Measurements from ENCODE around the gene GPC6. TPM values are rescaled to one million over a fixed set of nuclear protein-coding genes. Genes with fewer than 3 reads are reported as not detected.
"Not testable (repeated sequence)": the region's sequence is repeated elsewhere in the genome, so short reads cannot be mapped to it uniquely, and the experiment has no call there.

GPC6 gene
- total RNA-seq, 1 experiment from 2014 or later = not detected

DNA sequence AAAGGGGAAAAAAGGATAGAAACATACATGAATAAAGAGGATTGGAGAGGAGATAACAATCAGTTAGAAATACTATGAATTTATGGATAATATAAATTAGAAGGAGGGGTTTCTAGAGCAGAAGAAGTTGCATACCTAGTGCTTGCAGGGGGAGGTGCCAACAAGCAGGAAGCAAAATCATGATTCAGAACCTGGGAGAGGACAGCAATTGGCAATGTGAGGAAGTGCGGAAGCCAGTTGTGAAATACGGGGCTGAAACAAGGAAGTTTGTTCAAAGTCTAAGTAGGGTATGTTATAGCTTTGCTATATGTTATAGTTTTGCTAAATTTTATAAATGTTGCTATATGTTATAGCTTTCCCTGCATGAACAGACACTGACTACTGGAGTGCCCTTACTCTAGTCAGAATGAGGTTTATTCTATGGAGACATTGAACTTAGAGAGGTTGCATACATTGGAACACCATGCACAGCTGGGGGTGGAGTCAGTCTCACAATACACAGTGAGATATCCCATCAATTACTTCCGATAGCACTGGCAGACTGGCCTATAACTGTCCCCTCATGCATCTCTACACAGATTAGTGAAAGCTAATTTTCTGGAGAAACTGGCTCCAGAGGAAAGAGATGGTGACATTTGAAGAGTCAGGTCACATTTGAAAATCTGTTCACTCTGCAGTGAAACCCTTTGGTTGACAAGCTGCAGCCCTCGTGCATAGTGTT, 92.1 kb downstream of the GPC6 start:
- peak; percentile 8 for DNase-seq (ENCODE audit: low spot score)

DNA sequence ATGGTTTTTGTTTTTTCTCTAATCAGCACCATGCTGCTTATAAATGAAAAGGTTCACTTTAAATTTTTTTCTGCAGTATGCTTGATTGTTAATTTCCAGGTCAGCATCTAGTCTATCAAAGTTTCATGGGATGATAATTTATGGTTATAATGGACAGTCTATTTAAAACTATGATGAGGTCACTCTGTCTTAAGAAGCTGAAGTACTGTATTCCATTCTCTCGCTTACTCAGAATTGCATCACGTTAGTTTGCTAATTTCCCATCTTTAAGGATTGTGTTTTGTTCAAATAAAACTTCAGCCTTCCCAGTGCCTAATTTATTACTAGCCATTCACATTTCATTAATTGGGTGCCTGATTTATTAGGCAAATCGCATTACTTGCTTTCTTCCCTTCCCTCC, 94.3 kb downstream of the GPC6 start:
- no peak for DNase-seq (ENCODE audit: low spot score)

- DNase-seq (ENCODE audit: low spot score) = not testable (repeated sequence)
Observed at GRCh38 chr13:93323880-93324279, 97.3 kb downstream of the GPC6 start.

DNA sequence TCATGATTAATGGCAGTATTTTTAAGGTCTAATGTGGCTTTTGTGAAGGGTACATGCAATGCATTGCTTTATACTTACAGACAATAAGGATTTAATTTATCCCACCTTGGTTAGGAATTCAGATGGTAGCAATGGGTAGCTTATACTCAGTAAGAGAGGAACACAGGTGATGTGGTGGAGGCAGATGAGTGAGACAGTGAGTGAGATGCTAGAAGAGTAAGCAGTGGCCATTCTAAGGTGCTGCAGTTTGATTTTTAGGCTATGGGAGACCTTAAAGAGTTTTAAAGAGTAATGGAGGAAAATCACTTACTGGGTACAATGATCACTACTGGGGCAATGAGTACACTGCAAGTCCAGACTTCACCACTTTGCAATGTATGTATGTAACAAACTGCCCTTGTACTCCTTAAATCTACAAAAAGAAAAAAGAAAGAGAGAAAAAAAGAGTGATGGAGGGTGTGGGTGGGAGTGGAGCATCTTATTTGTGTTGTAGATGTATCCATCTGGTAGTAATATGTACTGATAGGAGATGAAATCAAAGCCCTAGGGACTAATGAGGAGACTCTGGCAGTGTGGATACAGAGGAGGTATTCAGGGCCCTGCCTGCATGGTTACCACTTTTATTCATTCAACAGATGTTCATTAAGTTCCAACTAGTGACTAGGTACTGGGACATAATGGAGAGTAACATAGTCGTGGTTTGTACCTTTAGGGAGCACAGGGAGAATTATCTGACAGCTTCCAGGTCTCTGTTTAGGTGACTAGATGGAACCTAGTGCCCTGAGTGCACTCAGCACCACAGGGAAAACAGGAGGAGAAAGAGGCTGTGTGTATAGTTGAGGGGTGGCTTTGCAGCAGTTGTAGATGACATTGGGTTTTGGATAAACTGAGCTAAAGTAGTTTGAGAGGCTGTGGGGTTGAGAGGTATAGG, 99.0 kb downstream of the GPC6 start:
- no peak for DNase-seq (ENCODE audit: low spot score)

DNA sequence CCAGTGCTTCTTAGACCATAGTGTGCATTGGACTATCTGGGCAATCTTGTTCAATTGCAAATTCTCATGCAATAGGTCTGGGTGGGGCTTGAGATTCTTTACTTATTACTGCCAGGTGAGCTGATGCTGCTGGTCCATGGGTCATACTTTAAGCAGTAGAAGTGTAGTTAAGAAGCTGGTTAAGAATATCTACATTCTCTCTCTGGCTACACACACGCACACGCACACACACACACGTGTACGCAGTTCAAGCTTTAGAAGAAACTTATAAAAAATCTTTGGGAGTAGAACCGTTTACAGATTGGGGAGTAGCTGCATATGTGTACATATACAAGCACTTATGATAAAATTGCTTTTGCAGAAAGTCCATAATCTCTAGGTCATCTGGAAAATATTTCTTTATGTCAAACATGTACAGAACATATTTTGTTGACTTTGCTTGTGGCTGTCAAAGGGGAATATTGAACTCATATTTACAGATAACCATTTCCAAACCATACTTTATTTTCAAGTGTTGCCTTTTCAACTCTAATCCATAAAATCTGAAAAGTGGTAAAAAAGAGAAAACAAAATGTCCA, 99.7 kb downstream of the GPC6 start:
- no peak for DNase-seq (ENCODE audit: low spot score)

DNA sequence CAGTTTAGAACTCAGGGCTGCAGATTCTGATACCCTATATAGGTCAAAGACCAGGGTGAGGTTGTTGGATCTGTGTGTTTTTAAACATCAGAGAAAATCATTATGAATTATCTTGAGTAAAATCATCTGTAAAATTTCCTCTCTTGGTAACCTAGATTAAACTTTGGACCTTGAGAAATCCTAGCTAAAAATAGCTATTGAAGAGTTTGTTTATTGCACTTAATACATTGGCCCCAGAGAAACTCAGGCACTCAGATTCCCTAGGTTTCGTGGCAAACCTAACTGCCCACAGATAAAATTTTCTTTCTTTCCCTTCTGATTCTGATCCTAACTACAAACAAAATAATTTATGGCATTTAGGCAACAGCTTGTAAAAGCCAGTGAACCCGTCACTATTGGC, 102.3 kb downstream of the GPC6 start:
- no peak for DNase-seq (ENCODE audit: low spot score)

- no peak for DNase-seq (ENCODE audit: low spot score)
Observed at GRCh38 chr13:93336728-93337127, 110.1 kb downstream of the GPC6 start.

DNA sequence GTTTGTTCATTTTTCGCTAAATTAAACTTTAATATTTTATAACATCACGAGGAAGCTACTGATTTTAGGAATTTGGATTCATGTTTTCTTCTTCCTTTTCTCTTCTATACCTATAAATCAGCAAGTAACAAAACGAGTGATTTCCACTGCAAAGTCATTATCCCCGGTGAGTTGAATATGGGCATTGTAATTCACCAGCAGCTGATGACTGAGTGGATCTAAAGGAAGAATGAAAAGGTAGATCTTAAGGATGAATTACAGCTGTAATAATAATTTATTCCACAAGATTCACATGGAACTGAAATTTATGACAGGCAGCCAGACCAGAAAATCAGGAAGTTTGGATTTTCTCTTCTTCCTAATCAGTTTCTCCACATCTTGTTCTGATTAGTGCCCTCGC, 111.4 kb downstream of the GPC6 start:
- no peak for DNase-seq (ENCODE audit: low spot score)

DNA sequence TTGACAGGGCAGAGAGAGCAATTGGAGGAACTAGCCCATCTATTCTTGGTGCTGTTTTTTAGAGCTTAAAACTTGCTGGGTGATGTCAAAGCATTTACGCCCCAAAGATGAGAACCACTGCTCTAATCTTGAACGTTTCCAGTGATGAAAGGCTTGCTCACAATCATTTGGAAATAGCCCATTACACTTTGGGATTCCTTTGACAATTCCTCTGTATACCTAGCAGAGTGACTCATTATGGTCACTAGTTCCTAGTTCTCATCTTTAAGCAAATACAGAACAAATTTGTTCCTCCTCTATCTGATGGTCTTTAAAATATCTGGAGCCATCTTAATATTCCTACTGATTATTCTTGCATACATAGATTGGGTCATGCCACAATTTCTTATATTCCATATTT, 112.3 kb downstream of the GPC6 start:
- DNase-seq (ENCODE audit: low spot score) = no peak

DNA sequence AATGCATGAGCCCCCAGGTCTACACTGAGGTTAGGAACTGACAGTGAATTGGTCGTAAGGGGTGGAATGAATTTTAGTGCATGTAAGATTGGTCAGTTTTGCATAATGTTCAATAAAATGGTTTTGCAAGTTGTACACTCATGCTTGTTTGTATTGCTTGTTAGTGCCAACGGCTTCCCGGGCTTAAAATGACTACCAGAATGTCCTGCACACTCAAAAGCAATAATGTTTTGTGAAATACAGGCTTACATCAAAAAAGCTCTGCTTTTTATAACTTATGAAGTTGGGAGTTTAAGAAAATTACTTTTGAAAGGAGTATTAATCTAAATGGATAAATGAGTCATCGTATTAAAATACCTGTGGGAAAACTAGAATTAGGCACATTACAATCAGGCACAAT, 112.9 kb downstream of the GPC6 start:
- DNase-seq (ENCODE audit: low spot score) = no peak

- DNase-seq (ENCODE audit: low spot score) = no peak
Observed at GRCh38 chr13:93341517-93341916, 114.9 kb downstream of the GPC6 start.

GRCh38 chr13:93343097-93343496, 116.5 kb downstream of the GPC6 start:
- DNase-seq (ENCODE audit: low spot score) = no peak

- no peak for DNase-seq (ENCODE audit: low spot score)
Observed at GRCh38 chr13:93344048-93344705, 117.6 kb downstream of the GPC6 start.

GRCh38 chr13:93345024-93345423, 118.4 kb downstream of the GPC6 start:
- no peak for DNase-seq (ENCODE audit: low spot score)

DNA sequence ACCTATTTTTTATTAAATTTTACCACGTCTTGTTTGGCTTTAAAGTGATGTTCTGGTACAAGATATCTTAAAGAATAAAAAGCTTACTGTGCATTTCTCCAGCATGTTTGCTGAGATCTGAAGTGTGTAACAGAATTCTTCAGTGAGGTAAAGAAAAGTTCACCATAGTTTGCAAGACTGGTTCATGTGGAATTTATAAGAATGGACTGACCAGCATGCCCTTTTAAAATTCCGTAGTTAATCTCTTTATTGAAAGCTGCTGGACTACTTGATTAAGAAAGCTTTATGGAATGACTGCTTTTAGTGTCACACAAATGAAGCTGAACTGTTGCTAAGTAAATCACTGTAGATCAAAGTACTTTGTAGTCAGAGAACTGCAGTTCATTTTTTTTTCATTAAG, 119.2 kb downstream of the GPC6 start:
- DNase-seq (ENCODE audit: low spot score) = no peak

DNA sequence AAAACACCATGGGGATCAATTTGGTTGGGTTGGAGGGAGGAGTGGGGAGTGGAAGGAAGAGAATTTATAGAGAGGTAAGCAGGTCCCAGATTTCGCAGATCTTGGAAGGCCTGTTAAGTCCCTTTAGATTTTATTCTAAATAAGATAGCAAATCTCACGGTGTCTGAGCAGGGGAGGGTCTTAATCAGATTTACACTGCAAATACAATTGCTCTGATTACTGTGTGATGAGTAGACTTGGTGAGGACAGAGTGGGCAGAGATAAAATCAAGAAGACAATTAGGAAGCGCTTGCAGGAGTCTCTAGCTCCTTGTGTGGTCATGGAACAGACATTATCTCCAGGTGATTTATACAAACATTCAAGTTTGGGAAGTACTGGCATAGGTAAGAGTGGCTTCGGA, 126.0 kb downstream of the GPC6 start:
- DNase-seq (ENCODE audit: low spot score) = no peak

- no peak for DNase-seq (ENCODE audit: low spot score)
Observed at GRCh38 chr13:93355094-93355493, 128.5 kb downstream of the GPC6 start.

- no peak for DNase-seq (ENCODE audit: low spot score)
Observed at GRCh38 chr13:93356469-93356868, 129.9 kb downstream of the GPC6 start.

DNA sequence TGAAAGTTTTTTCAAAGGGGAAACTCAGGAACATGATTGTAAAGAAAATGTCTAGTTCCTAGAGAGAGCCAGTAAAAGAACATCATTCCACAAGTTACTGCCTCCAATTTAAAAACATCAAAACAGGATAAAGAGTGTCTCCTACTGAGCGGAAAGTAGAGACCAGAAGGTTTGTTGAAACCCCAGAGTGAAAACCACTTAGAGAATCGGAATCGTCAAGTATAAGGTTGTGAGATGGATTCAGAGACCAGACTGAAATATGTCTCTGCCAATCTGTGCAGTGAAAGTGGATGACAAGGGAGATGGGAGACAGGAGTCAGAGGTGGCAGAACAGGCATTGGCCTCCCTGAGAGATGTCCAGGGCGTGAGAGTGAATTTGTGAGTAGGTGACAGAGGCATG, 133.4 kb downstream of the GPC6 start:
- no peak for DNase-seq (ENCODE audit: low spot score)

DNA sequence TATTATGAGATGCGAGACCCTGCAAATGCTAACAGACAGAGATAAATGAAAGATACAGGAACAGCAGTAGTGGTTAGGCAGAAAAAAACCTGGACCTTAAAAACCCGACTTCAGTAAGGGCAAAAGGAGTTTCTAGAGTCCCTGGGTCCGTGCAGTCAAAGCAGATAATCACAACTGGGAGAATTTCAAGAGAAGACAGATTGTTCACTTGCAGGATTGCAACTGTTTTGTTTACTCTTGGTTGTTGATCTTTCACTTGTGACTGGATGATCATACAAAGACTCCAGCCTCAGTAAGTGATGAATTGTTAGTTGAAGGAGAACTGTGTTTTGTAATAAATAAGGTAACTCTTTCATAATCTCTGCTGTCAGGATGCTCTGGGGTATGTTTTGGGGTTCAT, 135.1 kb downstream of the GPC6 start:
- no peak for DNase-seq (ENCODE audit: low spot score)

DNA sequence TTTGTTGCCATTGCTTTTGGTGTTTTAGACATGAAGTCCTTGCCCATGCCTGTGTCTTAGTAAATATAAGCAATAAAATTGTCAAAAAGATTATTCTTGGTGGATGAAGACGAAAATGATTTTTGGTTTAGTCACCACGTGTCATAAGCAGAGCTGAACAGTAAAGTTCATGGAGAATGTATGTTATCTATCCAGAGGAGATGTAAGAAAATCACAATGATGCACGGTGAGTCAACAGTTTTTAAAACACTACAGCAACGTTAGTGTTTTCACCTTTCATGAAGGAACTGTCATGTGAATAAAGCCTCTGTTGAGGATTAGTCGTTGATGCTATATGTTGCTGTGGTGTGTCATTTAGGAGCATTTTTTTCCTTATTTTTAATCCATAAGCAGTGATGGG, 137.6 kb downstream of the GPC6 start:
- no peak for DNase-seq (ENCODE audit: low spot score)

DNA sequence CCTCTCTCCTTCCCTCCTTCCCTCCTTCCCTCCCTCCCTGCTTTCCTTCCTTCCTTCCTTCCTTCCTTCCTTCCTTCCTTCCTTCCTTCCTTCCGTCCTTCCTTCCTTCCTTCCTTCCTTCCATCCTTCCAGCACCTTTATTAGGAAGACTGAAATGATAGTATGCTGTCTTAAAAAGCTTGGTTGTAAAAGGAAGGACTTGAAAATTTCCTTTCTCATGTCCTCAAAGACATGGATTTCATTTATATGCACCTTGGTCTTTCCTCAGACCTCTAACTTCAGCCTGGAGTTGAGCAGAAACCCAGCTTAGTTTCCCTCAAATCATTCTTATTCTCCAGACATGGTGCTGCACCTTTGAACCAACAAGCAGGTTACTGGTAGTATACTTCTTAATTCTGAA, 141.7 kb downstream of the GPC6 start:
- DNase-seq (ENCODE audit: low spot score) = no peak
